Measurements from ENCODE around the gene KDM4E. TPM values are rescaled to one million over a fixed set of nuclear protein-coding genes. Genes with fewer than 3 reads are reported as not detected.
"Not testable (repeated sequence)": the region's sequence is repeated elsewhere in the genome, so short reads cannot be mapped to it uniquely, and the experiment has no call there.

The KDM4E gene
- total RNA-seq, 1 experiment from 2014 or later: not detected

- DNase-seq (ENCODE audit: low read depth, low spot score): no peak
- in situ Hi-C loops (cut with HindIII; ENCODE audit: low pct_unique_long_range_greater_than_20kb, low sequenced_read_pairs): no loop called here
These were observed 17.8 kb downstream of the KDM4E start for GRCh38 chr11:95042906-95043305.

DNA sequence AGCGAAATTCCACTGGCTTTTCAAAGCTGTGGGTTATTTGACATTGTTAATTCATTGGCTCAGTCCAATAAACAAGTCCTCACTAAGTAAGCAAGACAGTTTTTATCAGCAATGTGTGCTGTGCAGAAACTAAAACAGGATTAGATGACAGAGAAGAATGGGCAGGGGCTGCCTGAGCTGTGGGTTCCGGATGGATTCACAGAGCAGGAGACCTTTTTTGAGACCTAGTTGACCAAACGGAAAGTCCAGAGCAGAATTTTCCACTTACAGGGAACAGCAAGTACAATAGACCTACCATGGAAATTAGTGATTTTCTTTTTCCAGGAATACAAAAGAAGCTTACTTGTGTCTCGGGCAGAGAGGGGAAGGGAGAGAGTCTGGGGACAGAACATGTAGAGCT lies 19.0 kb downstream of the KDM4E start:
- in situ Hi-C loops (cut with HindIII; ENCODE audit: low pct_unique_long_range_greater_than_20kb, low sequenced_read_pairs): no loop called here
- DNase-seq (ENCODE audit: low read depth, low spot score): no peak

DNA sequence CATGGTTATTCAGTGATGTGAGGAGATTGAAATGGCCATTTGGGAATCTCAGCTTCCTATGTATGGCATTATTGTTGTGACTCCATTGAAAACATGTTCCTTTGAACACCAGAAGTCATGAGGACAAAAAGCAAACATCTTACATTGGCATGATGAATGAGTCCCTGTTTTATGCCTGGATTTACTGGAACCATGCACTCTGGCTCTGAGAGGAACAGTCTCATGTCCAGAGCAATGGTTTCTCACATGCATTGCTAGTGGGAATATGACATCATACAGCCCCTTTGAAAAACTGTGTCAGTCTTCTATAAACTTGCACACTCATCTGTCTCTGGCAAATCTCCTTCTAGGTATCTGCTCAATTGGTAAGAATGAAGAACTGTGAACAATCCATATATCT lies 20.8 kb downstream of the KDM4E start:
- peak; percentile 95 for DNase-seq (ENCODE audit: low read depth, low spot score)
- in situ Hi-C loops (cut with HindIII; ENCODE audit: low pct_unique_long_range_greater_than_20kb, low sequenced_read_pairs): no loop called here

DNA sequence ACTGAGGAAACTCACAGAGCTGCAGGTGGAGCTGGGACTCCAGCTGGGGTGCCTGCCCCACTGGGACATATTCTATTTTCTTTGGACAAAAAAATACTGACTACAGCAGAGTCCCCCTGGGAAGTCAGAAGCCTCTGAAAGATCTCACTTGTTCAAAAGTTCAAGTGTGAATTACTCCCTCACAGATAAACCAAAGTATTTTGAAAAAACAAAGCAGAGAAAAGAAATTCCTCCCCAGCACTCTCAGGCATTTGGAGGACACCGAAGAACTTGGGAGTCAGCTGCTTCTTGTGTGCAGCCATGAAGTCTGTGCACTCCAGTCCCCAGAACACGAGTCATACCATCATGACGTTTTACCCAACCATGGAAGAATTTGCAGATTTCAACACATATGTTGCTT lies 24.1 kb downstream of the KDM4E start, which contains the start of gene KDM4F:
TSS of gene KDM4F (plus strand) at position 301 of the 400 bp plus-strand sequence.
- in situ Hi-C loops (cut with HindIII; ENCODE audit: low pct_unique_long_range_greater_than_20kb, low sequenced_read_pairs); DNase-seq (ENCODE audit: low read depth, low spot score): not testable (repeated sequence)

DNA sequence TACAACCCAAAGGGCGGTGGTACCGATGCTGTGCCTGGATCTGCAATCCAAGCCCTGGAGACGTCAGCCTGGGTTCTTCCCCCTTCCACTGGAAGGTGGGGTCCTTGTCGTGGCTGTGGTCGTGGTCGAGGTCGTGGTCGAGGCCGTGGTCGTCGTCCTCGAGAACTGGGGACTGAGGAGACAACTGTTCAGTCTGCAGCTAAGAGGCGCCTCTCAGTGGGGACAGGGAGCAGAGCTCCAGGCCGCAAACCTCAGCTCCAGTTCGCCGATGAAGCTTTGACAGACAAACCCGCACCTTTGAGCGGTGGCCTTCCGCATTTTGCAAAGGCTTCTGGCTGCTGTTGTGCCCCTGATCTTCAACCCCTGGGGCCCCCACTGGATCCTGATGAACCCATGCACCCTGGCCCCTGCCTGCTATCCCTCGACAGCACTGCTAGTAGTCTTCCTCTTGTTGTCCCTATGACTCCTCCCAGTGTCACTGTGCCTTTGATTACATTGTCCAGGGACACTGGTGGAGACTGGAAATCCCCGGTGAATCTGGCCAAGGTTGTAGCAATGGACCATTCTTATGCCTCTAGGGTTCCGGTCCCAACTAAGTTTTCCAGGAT lies 25.6 kb downstream of the KDM4E start:
- DNase-seq (ENCODE audit: low read depth, low spot score): no peak
- in situ Hi-C loops (cut with HindIII; ENCODE audit: low pct_unique_long_range_greater_than_20kb, low sequenced_read_pairs): no loop called here

GRCh38 chr11:95054356-95054755 lies 29.3 kb downstream of the KDM4E start:
- in situ Hi-C loops (cut with HindIII; ENCODE audit: low pct_unique_long_range_greater_than_20kb, low sequenced_read_pairs): no loop called here
- no peak for DNase-seq (ENCODE audit: low read depth, low spot score)

DNA sequence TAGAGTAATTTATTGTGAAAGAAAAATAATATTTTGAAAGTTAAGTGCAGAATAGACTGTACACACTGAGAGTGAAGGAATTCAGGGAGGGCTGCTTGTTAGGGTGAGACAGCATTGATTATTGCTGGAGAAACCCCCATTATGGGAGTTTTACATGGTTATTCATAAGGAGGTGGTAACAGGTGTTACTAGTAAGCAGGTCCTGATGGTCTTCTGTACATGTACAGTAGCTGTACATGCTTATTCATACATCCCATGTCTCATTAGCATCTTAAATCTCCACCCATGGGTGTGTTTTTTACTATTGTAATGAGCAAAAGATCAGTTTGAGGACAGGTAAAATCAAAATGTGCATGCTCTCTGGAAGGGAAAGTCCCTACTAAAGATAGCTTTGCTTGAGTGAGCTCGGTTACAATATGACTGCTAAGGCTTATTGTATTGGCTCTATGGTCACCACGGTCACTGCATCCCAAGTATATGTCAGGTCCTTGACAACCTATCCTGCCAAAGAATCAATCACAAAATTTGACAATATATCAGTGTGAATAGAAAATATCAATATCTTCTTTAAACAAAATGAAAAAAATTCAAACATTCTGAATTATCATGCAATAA lies 30.3 kb downstream of the KDM4E start:
- in situ Hi-C loops (cut with HindIII; ENCODE audit: low pct_unique_long_range_greater_than_20kb, low sequenced_read_pairs): no loop called here
- DNase-seq (ENCODE audit: low read depth, low spot score): no peak

DNA sequence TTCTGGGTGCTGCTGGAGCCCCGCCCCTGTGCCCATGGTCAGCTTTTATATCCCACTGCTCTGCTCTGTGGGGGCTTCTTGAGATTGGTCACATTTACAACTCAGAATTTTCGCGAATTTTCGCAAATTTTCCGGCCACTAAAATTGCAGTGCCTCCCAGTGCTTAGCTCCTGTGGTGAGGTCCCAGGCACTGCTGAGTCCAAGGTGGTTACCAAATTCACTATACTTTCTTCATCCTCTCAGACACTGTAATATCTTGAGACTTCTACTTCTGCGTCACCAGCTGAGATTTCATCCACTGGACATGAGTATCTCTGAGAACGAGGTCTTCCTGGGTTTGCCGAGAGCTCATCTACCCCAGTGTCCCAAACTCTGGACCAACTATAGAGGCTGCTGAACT lies 32.9 kb downstream of the KDM4E start:
- in situ Hi-C loops (cut with HindIII; ENCODE audit: low pct_unique_long_range_greater_than_20kb, low sequenced_read_pairs): no loop called here
- no peak for DNase-seq (ENCODE audit: low read depth, low spot score)

DNA sequence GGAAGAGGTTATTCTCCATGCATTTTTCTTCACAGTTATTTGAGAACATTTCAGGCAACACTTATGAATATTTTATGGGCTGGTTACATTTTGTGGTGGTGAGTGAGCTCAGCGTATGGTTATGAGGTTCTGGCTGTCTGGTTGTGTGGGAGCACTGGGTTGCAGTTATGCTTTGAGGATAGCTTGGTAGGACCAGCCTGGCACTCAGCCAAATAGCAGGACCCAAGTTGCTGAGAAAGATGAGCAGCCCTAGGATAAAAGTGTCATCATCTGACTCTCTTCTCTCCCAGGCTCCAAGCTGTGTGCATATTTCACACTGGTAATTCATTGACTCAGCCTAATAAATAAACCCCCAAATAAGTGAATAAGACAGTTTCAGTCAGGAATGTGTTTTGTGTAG lies 33.6 kb downstream of the KDM4E start:
- in situ Hi-C loops (cut with HindIII; ENCODE audit: low pct_unique_long_range_greater_than_20kb, low sequenced_read_pairs): no loop called here
- no peak for DNase-seq (ENCODE audit: low read depth, low spot score)

DNA sequence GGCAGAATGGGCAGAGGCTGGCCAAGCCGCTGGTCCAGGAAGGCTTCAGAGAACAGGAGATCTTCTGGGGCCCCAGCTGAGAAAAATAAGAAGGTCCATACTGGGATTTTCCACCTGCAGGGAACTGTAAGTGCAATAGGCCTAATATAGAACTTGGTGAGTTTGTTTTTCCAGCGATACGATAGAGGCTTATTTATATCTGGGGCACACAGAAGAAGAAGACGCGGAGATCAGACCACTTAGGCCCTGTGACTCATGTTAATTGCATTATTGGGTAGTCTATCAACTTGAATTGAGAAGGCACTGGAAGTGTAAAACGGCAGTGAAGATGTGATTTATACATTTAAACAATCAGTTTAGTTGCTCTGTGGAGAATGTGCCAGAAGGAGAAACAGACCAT lies 34.0 kb downstream of the KDM4E start:
- no peak for DNase-seq (ENCODE audit: low read depth, low spot score)
- in situ Hi-C loops (cut with HindIII; ENCODE audit: low pct_unique_long_range_greater_than_20kb, low sequenced_read_pairs): no loop called here

DNA sequence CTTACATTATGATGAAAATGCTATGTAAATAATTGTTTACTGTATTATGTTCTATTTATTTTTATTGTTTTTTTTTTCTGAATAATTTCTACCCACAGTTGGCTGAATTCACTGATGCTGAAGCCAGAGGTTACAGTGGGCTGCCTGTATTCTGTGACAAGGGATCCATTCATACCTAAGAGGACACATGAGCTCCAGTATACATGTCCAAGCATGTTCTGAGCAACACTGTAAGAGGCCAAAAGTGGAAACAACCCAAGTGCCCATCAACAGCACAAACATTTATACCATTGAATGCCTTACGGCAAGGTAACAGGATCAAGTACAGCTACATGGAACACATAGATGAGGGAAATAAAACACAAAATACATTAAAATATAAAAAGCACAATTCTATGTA lies 40.3 kb downstream of the KDM4E start:
- in situ Hi-C loops (cut with HindIII; ENCODE audit: low pct_unique_long_range_greater_than_20kb, low sequenced_read_pairs): no loop called here
- DNase-seq (ENCODE audit: low read depth, low spot score): peak; percentile 83

- DNase-seq (ENCODE audit: low read depth, low spot score): no peak
- in situ Hi-C loops (cut with HindIII; ENCODE audit: low pct_unique_long_range_greater_than_20kb, low sequenced_read_pairs): no loop called here
These were observed 41.6 kb downstream of the KDM4E start, which contains the start of gene SRSF8 for GRCh38 chr11:95066716-95067038. Gene SRSF8, plus strand, starts transcription at chr11:95066919. Its CDS starts 308 bp downstream, at chr11:95067227.

DNA sequence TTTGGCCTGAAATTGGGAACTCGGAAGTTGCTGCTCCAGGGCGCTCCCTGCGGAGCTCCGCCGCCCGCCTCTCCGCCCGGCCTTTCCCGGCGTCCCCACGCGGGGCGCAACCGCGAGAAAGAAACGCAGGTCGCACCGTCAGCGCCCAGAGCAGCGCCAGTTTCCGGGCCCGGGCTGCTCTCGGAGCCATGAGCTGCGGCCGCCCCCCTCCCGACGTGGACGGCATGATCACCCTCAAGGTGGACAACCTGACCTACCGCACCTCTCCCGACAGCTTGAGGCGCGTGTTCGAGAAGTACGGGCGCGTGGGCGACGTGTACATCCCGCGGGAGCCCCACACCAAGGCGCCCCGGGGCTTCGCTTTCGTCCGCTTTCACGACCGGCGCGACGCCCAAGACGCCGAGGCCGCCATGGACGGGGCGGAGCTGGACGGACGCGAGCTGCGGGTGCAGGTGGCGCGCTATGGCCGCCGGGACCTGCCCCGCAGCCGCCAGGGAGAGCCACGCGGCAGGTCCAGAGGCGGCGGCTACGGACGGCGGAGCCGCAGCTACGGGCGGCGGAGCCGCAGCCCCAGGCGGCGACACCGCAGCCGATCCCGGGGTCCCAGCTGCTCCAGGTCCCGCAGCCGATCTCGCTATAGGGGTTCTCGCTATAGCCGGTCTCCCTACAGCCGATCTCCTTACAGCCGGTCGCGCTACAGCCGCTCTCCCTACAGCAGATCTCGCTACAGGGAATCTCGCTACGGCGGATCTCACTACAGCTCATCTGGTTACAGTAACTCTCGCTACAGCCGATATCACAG lies 42.2 kb downstream of the KDM4E start:
- in situ Hi-C loops (cut with HindIII; ENCODE audit: low pct_unique_long_range_greater_than_20kb, low sequenced_read_pairs): no loop called here
- DNase-seq (ENCODE audit: low read depth, low spot score): peak; percentile 72

DNA sequence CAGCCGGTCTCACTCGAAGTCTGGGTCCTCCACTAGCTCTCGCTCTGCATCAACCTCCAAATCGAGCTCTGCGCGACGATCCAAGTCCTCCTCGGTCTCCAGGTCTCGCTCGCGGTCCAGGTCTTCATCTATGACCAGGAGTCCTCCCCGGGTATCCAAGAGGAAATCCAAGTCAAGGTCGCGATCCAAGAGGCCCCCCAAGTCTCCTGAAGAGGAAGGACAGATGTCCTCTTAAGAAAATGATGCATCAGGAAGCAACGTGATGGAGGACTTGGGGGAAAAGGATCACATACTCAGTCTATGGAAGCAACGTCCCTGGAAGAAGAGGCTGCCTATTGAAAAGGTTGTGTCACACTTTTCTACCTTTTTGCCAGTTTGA lies 42.8 kb downstream of the KDM4E start:
- in situ Hi-C loops (cut with HindIII; ENCODE audit: low pct_unique_long_range_greater_than_20kb, low sequenced_read_pairs): no loop called here
- DNase-seq (ENCODE audit: low read depth, low spot score): no peak

DNA sequence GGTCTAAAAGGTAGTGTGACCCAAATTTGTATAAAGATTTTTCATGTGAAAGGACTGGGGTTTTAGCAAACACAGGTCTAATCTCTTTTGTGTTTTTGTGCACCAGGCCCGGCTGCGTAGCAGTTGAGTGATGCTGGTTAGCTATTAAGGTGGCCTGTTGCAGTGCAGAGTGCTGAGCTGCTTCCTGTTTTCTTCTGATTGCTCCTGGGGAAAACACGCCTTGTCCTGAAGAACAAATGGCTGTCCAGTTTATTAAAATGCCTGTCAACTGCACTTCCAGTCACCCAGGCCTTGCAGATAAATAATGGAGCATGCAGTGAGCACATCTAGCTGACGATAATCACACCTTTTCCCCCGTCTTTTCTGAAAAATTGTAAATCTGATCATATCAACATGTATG lies 43.5 kb downstream of the KDM4E start:
- in situ Hi-C loops (cut with HindIII; ENCODE audit: low pct_unique_long_range_greater_than_20kb, low sequenced_read_pairs): no loop called here
- DNase-seq (ENCODE audit: low read depth, low spot score): peak; percentile 94

- DNase-seq (ENCODE audit: low read depth, low spot score): no peak
- in situ Hi-C loops (cut with HindIII; ENCODE audit: low pct_unique_long_range_greater_than_20kb, low sequenced_read_pairs): no loop called here
These were observed 45.4 kb downstream of the KDM4E start for GRCh38 chr11:95070471-95070870.

- in situ Hi-C loops (cut with HindIII; ENCODE audit: low pct_unique_long_range_greater_than_20kb, low sequenced_read_pairs): no loop called here
- no peak for DNase-seq (ENCODE audit: low read depth, low spot score)
These were observed 47.9 kb downstream of the KDM4E start for GRCh38 chr11:95072948-95073347.

DNA sequence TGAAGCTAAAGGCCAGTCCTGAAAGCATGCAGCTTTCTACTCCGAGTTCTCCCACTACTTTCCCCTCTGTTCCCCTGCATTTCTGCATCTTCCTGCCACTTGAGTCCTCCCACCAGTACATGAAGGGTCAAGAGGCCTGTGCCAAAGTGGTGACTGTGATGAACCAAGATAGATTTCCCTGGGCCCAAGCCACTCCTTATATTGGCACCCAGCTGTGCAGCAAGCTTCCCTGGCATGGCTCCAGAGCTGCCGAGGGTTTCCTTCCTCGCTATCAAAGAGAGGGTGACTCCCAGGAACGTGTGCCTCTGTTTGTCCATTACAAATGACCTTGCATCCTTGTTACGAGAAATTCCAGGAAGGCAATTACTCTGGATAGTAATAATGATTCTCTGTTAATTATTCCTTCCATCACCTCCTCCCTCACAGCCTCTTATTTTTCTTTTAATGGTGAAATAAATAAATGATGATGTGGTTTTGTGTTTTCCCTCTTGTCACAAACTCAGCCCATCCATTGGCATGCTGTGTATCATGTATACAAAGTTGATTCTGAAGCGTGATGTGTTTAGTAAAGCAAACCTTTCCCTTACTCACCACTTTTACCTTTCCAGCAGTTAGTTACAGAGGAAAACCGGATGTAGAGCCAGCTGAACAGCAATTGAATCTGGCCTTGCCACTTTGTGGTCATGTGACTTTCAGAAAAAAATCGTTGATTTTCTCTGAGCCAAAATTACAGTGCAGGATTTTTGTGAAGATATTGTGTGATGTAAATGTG lies 49.9 kb downstream of the KDM4E start:
- in situ Hi-C loops (cut with HindIII; ENCODE audit: low pct_unique_long_range_greater_than_20kb, low sequenced_read_pairs): no loop called here
- DNase-seq (ENCODE audit: low read depth, low spot score): no peak

Data from SK-MEL-5 (cell line).